ACC112 (cell line): ENCODE results near the gene GABBR2.

ENCODE experiments used
- H2AFZ ChIP-seq: fragments of 200-600 bp; sonication (generic); one replicate; pipeline ENCODE4 v1.6.0; 2017; ENCODE audit warnings: antibody characterized with exemption, low read length; ENCODE audit not compliant: unreplicated experiment
- H3K27ac ChIP-seq: fragments of 200-600 bp; sonication (generic); 2 replicates; pipeline ENCODE4 v1.5.1; 2014; ENCODE audit warnings: low read depth, mild to moderate bottlenecking, antibody characterized with exemption, low read length, moderate library complexity
- H3K27me3 ChIP-seq: fragments of 200-600 bp; sonication (generic); 2 replicates; pipeline ENCODE4 v1.6.1; 2014; ENCODE audit warnings: mild to moderate bottlenecking, antibody characterized with exemption, low read length, moderate library complexity, mixed read lengths; ENCODE audit not compliant: insufficient read depth
- H3K36me3 ChIP-seq: fragments of 200-600 bp; sonication (generic); 2 replicates; pipeline ENCODE4 v1.6.1; 2016; ENCODE audit warnings: mild to moderate bottlenecking, antibody characterized with exemption, low read length, moderate library complexity, mixed read lengths; ENCODE audit not compliant: insufficient read depth
- H3K4me1 ChIP-seq: fragments of 200-600 bp; sonication (generic); one replicate; pipeline ENCODE4 v1.6.1; 2016; ENCODE audit warnings: low read length, mixed read lengths; ENCODE audit not compliant: insufficient read depth, unreplicated experiment, control insufficient read depth
- H3K4me3 ChIP-seq: fragments of 200-600 bp; sonication (generic); 2 replicates; pipeline ENCODE4 v1.5.1; 2014; ENCODE audit warnings: mild to moderate bottlenecking, low read depth, low read length
- H3K79me2 ChIP-seq: fragments of 200-600 bp; sonication (generic); one replicate; pipeline ENCODE4 v1.6.0; 2016; ENCODE audit warnings: low read length; ENCODE audit not compliant: control insufficient read depth, unreplicated experiment, insufficient read depth

The GABBR2 gene

GRCh38 chr9:98547606-98548005, 161.1 kb downstream of the GABBR2 start:
- Histone ChIP-seq H3K4me1 (no peaks in the 10 kb centered on the region), H3K79me2 (no peaks in the 10 kb centered on the region), H3K27me3 (no peaks in the 10 kb centered on the region), H3K36me3 (no peaks in the 10 kb centered on the region), H3K27ac (no peak overlapping the region), H3K4me3 (no peak overlapping the region), H2AFZ (no peak overlapping the region)

DNA sequence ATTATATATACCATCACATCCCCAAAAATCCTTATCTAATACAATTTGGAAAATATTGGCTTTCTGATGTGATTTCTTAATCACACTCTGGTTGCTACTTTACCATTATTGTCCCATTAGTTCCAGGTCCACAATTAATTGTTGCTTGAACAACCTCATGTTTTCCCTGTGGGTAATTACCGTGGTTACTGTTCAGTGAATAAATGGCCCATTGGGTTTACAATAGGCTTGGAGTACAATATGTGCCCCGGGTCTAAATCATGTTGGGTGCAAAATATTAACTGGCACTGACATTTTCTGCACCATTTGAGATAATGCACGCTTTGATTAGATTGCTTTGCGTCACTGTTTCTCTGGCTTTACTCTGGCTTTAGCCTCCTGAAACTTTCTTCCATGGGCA, 163.7 kb downstream of the GABBR2 start:
- no peak overlapping the region for H2AFZ ChIP-seq
- no peaks in the 10 kb centered on the region for H3K4me1 ChIP-seq
- no peak overlapping the region for H3K4me3 ChIP-seq
- H3K79me2 ChIP-seq = no peaks in the 10 kb centered on the region
- no peak overlapping the region for H3K27ac ChIP-seq
- no peaks in the 10 kb centered on the region for H3K36me3 ChIP-seq
- H3K27me3 ChIP-seq = no peaks in the 10 kb centered on the region

DNA sequence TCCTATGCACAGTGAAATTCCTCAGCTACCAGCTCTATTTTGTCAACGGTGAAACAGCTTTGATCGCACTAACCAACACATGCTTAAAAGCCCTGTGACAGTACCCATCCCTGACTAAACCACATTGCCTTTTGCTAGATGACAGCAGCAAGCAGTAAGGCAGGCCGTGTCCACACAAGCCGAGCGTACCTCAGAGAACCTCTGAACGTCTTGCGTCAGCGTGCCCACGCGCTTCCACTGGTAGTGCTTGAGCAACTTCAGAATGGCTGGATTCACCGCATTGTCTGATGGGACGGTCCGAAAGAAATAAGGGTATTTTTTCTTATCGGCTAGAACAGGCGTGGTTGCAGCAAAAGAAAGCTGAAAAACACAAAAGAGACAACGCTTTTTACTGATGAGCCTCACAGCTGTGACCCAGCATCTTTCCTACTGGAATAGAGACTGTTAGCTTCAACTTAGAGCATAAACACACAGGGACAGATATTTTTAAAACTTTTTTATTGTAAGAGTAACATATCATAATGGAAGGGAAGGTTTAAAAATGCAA, 167.0 kb downstream of the GABBR2 start:
- Histone ChIP-seq H2AFZ (no peak overlapping the region), H3K79me2 (no peaks in the 10 kb centered on the region), H3K36me3 (no peaks in the 10 kb centered on the region), H3K4me1 (no peaks in the 10 kb centered on the region), H3K27me3 (no peaks in the 10 kb centered on the region), H3K27ac (no peak overlapping the region), H3K4me3 (no peak overlapping the region)

GRCh38 chr9:98540476-98540875, 168.3 kb downstream of the GABBR2 start:
- H3K79me2 ChIP-seq = no peaks in the 10 kb centered on the region
- no peak overlapping the region for H3K27ac ChIP-seq
- no peak overlapping the region for H2AFZ ChIP-seq
- no peaks in the 10 kb centered on the region for H3K36me3 ChIP-seq
- no peaks in the 10 kb centered on the region for H3K27me3 ChIP-seq
- H3K4me3 ChIP-seq = no peak overlapping the region
- H3K4me1 ChIP-seq = no peaks in the 10 kb centered on the region

- Histone ChIP-seq H3K36me3 (no peaks in the 10 kb centered on the region), H3K27me3 (no peaks in the 10 kb centered on the region), H3K27ac (no peak overlapping the region), H3K4me1 (no peaks in the 10 kb centered on the region), H3K79me2 (no peaks in the 10 kb centered on the region), H2AFZ (no peak overlapping the region), H3K4me3 (no peak overlapping the region)
These were observed 168.8 kb downstream of the GABBR2 start for GRCh38 chr9:98539954-98540353.

- Histone ChIP-seq H3K79me2 (no peaks in the 10 kb centered on the region), H3K27ac (no peak overlapping the region), H2AFZ (no peak overlapping the region), H3K36me3 (no peaks in the 10 kb centered on the region), H3K4me3 (no peak overlapping the region), H3K4me1 (no peaks in the 10 kb centered on the region), H3K27me3 (no peaks in the 10 kb centered on the region)
These were observed 170.1 kb downstream of the GABBR2 start for GRCh38 chr9:98538626-98539031.

GRCh38 chr9:98538203-98538602, 170.5 kb downstream of the GABBR2 start:
- no peak overlapping the region for H3K4me3 ChIP-seq
- no peak overlapping the region for H2AFZ ChIP-seq
- no peaks in the 10 kb centered on the region for H3K79me2 ChIP-seq
- no peaks in the 10 kb centered on the region for H3K4me1 ChIP-seq
- H3K36me3 ChIP-seq = no peaks in the 10 kb centered on the region
- H3K27ac ChIP-seq = no peak overlapping the region
- H3K27me3 ChIP-seq = no peaks in the 10 kb centered on the region

DNA sequence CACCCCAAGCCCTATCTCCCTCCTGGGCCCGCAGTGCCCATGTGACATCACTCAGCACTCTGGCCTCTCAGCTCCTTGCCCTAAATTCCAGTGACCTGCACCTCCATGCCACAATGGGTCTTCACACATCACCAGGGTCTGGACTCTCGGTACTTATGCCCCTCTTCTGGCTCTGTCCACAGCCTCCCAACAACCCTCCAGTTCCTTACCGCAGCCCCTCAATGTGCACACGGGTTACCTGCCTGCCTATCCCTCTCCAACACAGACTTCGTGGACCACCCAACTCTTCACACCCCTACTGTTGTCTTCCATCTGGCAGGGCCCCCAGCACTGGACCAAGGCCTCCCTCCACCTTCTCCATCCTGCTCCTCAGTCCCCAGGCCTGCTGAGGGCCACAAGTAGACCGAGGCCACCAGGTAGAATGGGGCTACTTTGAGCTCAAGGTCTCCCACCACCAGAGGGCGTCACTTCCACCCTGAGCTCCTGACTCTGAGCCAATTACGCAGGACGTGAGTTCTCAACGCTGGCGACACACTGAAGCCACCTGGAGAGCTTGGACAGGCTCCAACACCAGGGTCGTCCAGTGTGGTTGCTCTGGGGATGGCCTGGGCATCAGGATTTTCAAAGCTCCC, 172.1 kb downstream of the GABBR2 start:
- H3K79me2 ChIP-seq = no peaks in the 10 kb centered on the region
- no peak overlapping the region for H2AFZ ChIP-seq
- H3K27me3 ChIP-seq = no peaks in the 10 kb centered on the region
- H3K4me1 ChIP-seq = no peaks in the 10 kb centered on the region
- no peaks in the 10 kb centered on the region for H3K36me3 ChIP-seq
- no peak overlapping the region for H3K4me3 ChIP-seq
- H3K27ac ChIP-seq = no peak overlapping the region

GRCh38 chr9:98533866-98534265, 174.9 kb downstream of the GABBR2 start:
- no peaks in the 10 kb centered on the region for H3K36me3 ChIP-seq
- H3K27ac ChIP-seq = no peak overlapping the region
- no peaks in the 10 kb centered on the region for H3K4me1 ChIP-seq
- no peak overlapping the region for H2AFZ ChIP-seq
- H3K4me3 ChIP-seq = no peak overlapping the region
- no peaks in the 10 kb centered on the region for H3K79me2 ChIP-seq
- H3K27me3 ChIP-seq = no peaks in the 10 kb centered on the region

GRCh38 chr9:98533132-98533531, 175.6 kb downstream of the GABBR2 start:
- Histone ChIP-seq H3K79me2 (no peaks in the 10 kb centered on the region), H3K4me3 (no peak overlapping the region), H3K27ac (no peak overlapping the region), H3K27me3 (no peaks in the 10 kb centered on the region), H2AFZ (no peak overlapping the region), H3K4me1 (no peaks in the 10 kb centered on the region), H3K36me3 (no peaks in the 10 kb centered on the region)

GRCh38 chr9:98532574-98532973, 176.2 kb downstream of the GABBR2 start:
- Histone ChIP-seq H3K4me3 (no peak overlapping the region), H3K27ac (no peak overlapping the region)

More at GRCh38 chr9:98532574-98532973, 176.2 kb downstream of the GABBR2 start:
- H3K4me1 ChIP-seq = no peaks in the 10 kb centered on the region
- H3K79me2 ChIP-seq = no peaks in the 10 kb centered on the region
- no peaks in the 10 kb centered on the region for H3K36me3 ChIP-seq
- no peak overlapping the region for H2AFZ ChIP-seq
- no peaks in the 10 kb centered on the region for H3K27me3 ChIP-seq
